Measurements from ENCODE around the gene SPX.

DNA sequence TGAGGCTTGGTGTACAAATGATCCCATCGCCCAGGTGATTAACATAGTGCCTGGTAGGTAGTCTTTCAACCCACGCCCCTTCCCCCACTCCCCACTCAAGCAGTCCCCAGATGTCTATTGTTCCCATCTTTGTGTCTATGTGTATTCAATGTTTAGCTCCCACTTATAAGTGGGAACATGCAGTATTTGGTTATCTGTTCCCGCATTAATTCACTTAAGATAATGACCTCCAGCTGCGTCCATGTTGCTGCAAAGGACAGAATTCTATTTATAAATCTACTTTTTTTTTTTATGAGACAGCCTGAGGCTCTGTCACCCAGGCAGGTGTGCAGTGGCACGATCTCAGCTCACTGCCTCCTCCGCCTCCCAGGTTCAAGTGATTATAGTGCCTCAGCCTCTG lies 15.7 kb downstream of the SPX start:
- TF ChIP-seq TCF4 (CRISPR knock-in tag; IDR thresholded peaks at IDR 0.05; ENCODE audit: borderline replicate concordance) = peak; percentile 70; the same call in 1 of the 2 replicates
- TF ChIP-seq CSDC2 (CRISPR knock-in tag; IDR thresholded peaks at IDR 0.05) = no peak
- TF ChIP-seq OSR1 (CRISPR knock-in tag; IDR thresholded peaks at IDR 0.05) = no peak
- TF ChIP-seq, protein P1, sequence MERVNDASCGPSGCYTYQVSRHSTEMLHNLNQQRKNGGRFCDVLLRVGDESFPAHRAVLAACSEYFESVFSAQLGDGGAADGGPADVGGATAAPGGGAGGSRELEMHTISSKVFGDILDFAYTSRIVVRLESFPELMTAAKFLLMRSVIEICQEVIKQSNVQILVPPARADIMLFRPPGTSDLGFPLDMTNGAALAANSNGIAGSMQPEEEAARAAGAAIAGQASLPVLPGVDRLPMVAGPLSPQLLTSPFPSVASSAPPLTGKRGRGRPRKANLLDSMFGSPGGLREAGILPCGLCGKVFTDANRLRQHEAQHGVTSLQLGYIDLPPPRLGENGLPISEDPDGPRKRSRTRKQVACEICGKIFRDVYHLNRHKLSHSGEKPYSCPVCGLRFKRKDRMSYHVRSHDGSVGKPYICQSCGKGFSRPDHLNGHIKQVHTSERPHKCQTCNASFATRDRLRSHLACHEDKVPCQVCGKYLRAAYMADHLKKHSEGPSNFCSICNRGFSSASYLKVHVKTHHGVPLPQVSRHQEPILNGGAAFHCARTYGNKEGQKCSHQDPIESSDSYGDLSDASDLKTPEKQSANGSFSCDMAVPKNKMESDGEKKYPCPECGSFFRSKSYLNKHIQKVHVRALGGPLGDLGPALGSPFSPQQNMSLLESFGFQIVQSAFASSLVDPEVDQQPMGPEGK (CRISPR knock-in tag; IDR thresholded peaks at IDR 0.05; ENCODE audit: borderline replicate concordance) = no peak
- TF ChIP-seq, protein P2, sequence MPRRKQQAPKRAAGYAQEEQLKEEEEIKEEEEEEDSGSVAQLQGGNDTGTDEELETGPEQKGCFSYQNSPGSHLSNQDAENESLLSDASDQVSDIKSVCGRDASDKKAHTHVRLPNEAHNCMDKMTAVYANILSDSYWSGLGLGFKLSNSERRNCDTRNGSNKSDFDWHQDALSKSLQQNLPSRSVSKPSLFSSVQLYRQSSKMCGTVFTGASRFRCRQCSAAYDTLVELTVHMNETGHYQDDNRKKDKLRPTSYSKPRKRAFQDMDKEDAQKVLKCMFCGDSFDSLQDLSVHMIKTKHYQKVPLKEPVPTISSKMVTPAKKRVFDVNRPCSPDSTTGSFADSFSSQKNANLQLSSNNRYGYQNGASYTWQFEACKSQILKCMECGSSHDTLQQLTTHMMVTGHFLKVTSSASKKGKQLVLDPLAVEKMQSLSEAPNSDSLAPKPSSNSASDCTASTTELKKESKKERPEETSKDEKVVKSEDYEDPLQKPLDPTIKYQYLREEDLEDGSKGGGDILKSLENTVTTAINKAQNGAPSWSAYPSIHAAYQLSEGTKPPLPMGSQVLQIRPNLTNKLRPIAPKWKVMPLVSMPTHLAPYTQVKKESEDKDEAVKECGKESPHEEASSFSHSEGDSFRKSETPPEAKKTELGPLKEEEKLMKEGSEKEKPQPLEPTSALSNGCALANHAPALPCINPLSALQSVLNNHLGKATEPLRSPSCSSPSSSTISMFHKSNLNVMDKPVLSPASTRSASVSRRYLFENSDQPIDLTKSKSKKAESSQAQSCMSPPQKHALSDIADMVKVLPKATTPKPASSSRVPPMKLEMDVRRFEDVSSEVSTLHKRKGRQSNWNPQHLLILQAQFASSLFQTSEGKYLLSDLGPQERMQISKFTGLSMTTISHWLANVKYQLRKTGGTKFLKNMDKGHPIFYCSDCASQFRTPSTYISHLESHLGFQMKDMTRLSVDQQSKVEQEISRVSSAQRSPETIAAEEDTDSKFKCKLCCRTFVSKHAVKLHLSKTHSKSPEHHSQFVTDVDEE (CRISPR knock-in tag; IDR thresholded peaks at IDR 0.05) = no peak
- TF ChIP-seq, protein P3, sequence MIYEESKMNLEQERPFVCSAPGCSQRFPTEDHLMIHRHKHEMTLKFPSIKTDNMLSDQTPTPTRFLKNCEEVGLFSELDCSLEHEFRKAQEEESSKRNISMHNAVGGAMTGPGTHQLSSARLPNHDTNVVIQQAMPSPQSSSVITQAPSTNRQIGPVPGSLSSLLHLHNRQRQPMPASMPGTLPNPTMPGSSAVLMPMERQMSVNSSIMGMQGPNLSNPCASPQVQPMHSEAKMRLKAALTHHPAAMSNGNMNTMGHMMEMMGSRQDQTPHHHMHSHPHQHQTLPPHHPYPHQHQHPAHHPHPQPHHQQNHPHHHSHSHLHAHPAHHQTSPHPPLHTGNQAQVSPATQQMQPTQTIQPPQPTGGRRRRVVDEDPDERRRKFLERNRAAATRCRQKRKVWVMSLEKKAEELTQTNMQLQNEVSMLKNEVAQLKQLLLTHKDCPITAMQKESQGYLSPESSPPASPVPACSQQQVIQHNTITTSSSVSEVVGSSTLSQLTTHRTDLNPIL (CRISPR knock-in tag; IDR thresholded peaks at IDR 0.05; ENCODE audit: low read depth) = no peak
- no peak for TF ChIP-seq PPARA (CRISPR knock-in tag; IDR thresholded peaks at IDR 0.05; ENCODE audit: borderline replicate concordance)
- TF ChIP-seq RARB (CRISPR knock-in tag; IDR thresholded peaks at IDR 0.05) = no peak
- no peak for TF ChIP-seq ARNTL (CRISPR knock-in tag; IDR thresholded peaks at IDR 0.05; ENCODE audit: borderline replicate concordance, low read depth)

All from SK-N-SH treated with all-trans-retinoic acid at 6 μM for 48 hours (cell line).